IPS-20b (cell line): ENCODE data around the gene IRAK1.
"Not testable (repeated sequence)": the region's sequence is repeated elsewhere in the genome, so short reads cannot be mapped to it uniquely, and the experiment has no call there.

Experiments
- H3K27ac ChIP-seq: one replicate; pipeline ENCODE4 v1.5.1; 2013; ENCODE audit warnings: low read length
- H3K27me3 ChIP-seq: 2 replicates; pipeline ENCODE4 v1.6.1; 2013; ENCODE audit warnings: mild to moderate bottlenecking, low read length, inconsistent platforms; ENCODE audit not compliant: insufficient read depth
- H3K36me3 ChIP-seq: 2 replicates; pipeline ENCODE4 v1.6.1; 2013; ENCODE audit warnings: low read depth, mild to moderate bottlenecking, inconsistent platforms, low read length, moderate library complexity; ENCODE audit not compliant: insufficient read depth
- H3K4me1 ChIP-seq: 2 replicates; pipeline ENCODE4 v1.6.1; 2013; ENCODE audit warnings: mild to moderate bottlenecking, control low read depth, inconsistent platforms, low read length, moderate library complexity; ENCODE audit not compliant: insufficient read depth
- H3K4me3 ChIP-seq: 2 replicates; pipeline ENCODE4 v1.5.1; 2013; ENCODE audit warnings: mild to moderate bottlenecking, low read length, inconsistent platforms
- H3K9ac ChIP-seq: 2 replicates; pipeline ENCODE4 v1.6.1; 2013; ENCODE audit warnings: low read depth, mild to moderate bottlenecking, inconsistent platforms, low read length, moderate library complexity
- H3K9me3 ChIP-seq: 2 replicates; pipeline ENCODE4 v1.6.1; 2013; ENCODE audit warnings: mild to moderate bottlenecking, low read depth, low read length, inconsistent platforms; ENCODE audit not compliant: insufficient read depth

IRAK1 gene

GRCh38 chrX:153989973-153990655 lies 29.6 kb downstream of the IRAK1 start:
- no peaks in the 10 kb centered on the region for H3K36me3 ChIP-seq

GRCh38 chrX:153988493-153988892 lies 31.2 kb downstream of the IRAK1 start:
- Histone ChIP-seq H3K9me3 (no peaks in the 10 kb centered on the region), H3K27ac (no peak overlapping the region), H3K36me3 (no peaks in the 10 kb centered on the region), H3K4me3 (no peak overlapping the region), H3K27me3 (no peaks in the 10 kb centered on the region), H3K9ac (no peak overlapping the region), H3K4me1 (no peaks in the 10 kb centered on the region)

More at GRCh38 chrX:153989973-153990655, 29.6 kb downstream of the IRAK1 start:
- H3K4me3 ChIP-seq = no peak overlapping the region
- no peak overlapping the region for H3K27ac ChIP-seq
- no peaks in the 10 kb centered on the region for H3K9me3 ChIP-seq
- H3K4me1 ChIP-seq = no peaks in the 10 kb centered on the region
- no peaks in the 10 kb centered on the region for H3K27me3 ChIP-seq
- H3K9ac ChIP-seq = no peak overlapping the region

GRCh38 chrX:153984351-153985178 lies 35.1 kb downstream of the IRAK1 start:
- no peak overlapping the region for H3K9ac ChIP-seq
- no peaks in the 10 kb centered on the region for H3K36me3 ChIP-seq
- no peaks in the 10 kb centered on the region for H3K9me3 ChIP-seq
- H3K4me1 ChIP-seq = no peaks in the 10 kb centered on the region
- H3K4me3 ChIP-seq = no peak overlapping the region
- H3K27me3 ChIP-seq = no peaks in the 10 kb centered on the region
- H3K27ac ChIP-seq = no peak overlapping the region

GRCh38 chrX:153983321-153983801 lies 36.3 kb downstream of the IRAK1 start:
- Histone ChIP-seq H3K4me1 (no peaks in the 10 kb centered on the region), H3K27me3 (no peaks in the 10 kb centered on the region), H3K9me3 (no peaks in the 10 kb centered on the region), H3K9ac (no peak overlapping the region), H3K36me3 (no peaks in the 10 kb centered on the region), H3K4me3 (no peak overlapping the region), H3K27ac (no peak overlapping the region)

- no peaks in the 10 kb centered on the region for H3K4me1 ChIP-seq
- no peak overlapping the region for H3K27ac ChIP-seq
- H3K9ac ChIP-seq = no peak overlapping the region
- no peaks in the 10 kb centered on the region for H3K36me3 ChIP-seq
- no peaks in the 10 kb centered on the region for H3K9me3 ChIP-seq
- no peak overlapping the region for H3K4me3 ChIP-seq
- H3K27me3 ChIP-seq = no peaks in the 10 kb centered on the region
These were observed 37.8 kb downstream of the IRAK1 start for GRCh38 chrX:153981771-153982533.

GRCh38 chrX:153981231-153981630 lies 38.5 kb downstream of the IRAK1 start:
- H3K9ac ChIP-seq = no peak overlapping the region
- no peaks in the 10 kb centered on the region for H3K27me3 ChIP-seq
- no peak overlapping the region for H3K27ac ChIP-seq
- no peaks in the 10 kb centered on the region for H3K36me3 ChIP-seq
- no peaks in the 10 kb centered on the region for H3K9me3 ChIP-seq
- H3K4me1 ChIP-seq = no peaks in the 10 kb centered on the region
- no peak overlapping the region for H3K4me3 ChIP-seq

- not testable (repeated sequence) for H3K9ac ChIP-seq, H3K27me3 ChIP-seq, H3K4me1 ChIP-seq, H3K9me3 ChIP-seq, H3K27ac ChIP-seq, H3K36me3 ChIP-seq, H3K4me3 ChIP-seq
These were observed 39.3 kb downstream of the IRAK1 start for GRCh38 chrX:153980394-153980793.

- Histone ChIP-seq H3K4me1 (no peaks in the 10 kb centered on the region), H3K9ac (no peak overlapping the region), H3K9me3 (no peaks in the 10 kb centered on the region), H3K36me3 (no peaks in the 10 kb centered on the region), H3K27me3 (no peaks in the 10 kb centered on the region), H3K4me3 (no peak overlapping the region), H3K27ac (no peak overlapping the region)
These were observed 44.9 kb downstream of the IRAK1 start for GRCh38 chrX:153974726-153975286.

GRCh38 chrX:153974003-153974725 lies 45.5 kb downstream of the IRAK1 start:
- Histone ChIP-seq H3K27ac (no peak overlapping the region), H3K9me3 (no peaks in the 10 kb centered on the region), H3K36me3 (no peaks in the 10 kb centered on the region), H3K4me3 (no peak overlapping the region; the same call in 1 of the 2 replicates), H3K9ac (peak overlapping the region; percentile 98; the same call in 1 of the 2 replicates), H3K27me3 (no peaks in the 10 kb centered on the region), H3K4me1 (no peaks in the 10 kb centered on the region)

- H3K36me3 ChIP-seq = peaks cover 2% of the 10 kb centered on the region; the same call in 1 of the 2 replicates
- H3K27ac ChIP-seq = peak overlapping the region; percentile 82
- no peaks in the 10 kb centered on the region for H3K27me3 ChIP-seq
- peak overlapping the region; percentile 82 for H3K4me3 ChIP-seq
- H3K9me3 ChIP-seq = no peaks in the 10 kb centered on the region
- H3K9ac ChIP-seq = peak overlapping the region; percentile 98
- H3K4me1 ChIP-seq = peaks cover 4% of the 10 kb centered on the region; the same call in 1 of the 2 replicates
These were observed 46.3 kb downstream of the IRAK1 start for GRCh38 chrX:153973127-153974002.
